H1 (cell line): ENCODE results near the gene BNIP1.

Experiments used
- BRCA1 ChIP-seq: IDR thresholded peaks from 2 replicates; pipeline ENCODE4 v1.6.1; 2012; ENCODE audit warnings: low read depth, low read length, improper control_type of control experiment
- CREB1 ChIP-seq: IDR thresholded peaks from 2 replicates; pipeline ENCODE4 v1.6.1; 2012; ENCODE audit warnings: inconsistent platforms
- EP300 ChIP-seq, 2 experiments: IDR thresholded peaks; 1 replicate in 1 of 2; 2 replicates in 1 of 2; pipeline ENCODE4 v1.6.1; 2011 to 2012; ENCODE audit warnings: low read depth in 2 of 2, low read length in 2 of 2, mild to moderate bottlenecking in 2 of 2, borderline replicate concordance in 1 of 2, inconsistent platforms in 1 of 2, moderate library complexity in 1 of 2
- KDM1A ChIP-seq: fragments of 200-600, 300-600 bp; sonication (generic); IDR thresholded peaks from 2 replicates; pipeline ENCODE4 v1.7.1; 2016; ENCODE audit warnings: mild to moderate bottlenecking, low read length, borderline replicate concordance
- POLR2A ChIP-seq, 2 experiments: IDR thresholded peaks; 1 replicate in 1 of 2; 2 replicates in 1 of 2; pipeline ENCODE4 v1.6.1; 2011; ENCODE audit warnings: low read depth in 2 of 2, low read length in 2 of 2, mild to moderate bottlenecking in 2 of 2; ENCODE audit errors: control extremely low read depth in 1 of 2
- POLR2AphosphoS5 ChIP-seq: IDR thresholded peaks from 2 replicates; pipeline ENCODE4 v1.6.1; 2011; ENCODE audit warnings: low read depth, low read length
- RAD21 ChIP-seq, 2 experiments: IDR thresholded peaks in 1 of 2; conservative IDR thresholded peaks in 1 of 2; 2 replicates each; pipeline ENCODE4 v1.6.1; 2011; ENCODE audit warnings: low read depth in 2 of 2, low read length in 2 of 2, improper control_type of control experiment in 1 of 2, inconsistent platforms in 1 of 2, mild to moderate bottlenecking in 1 of 2, moderate library complexity in 1 of 2
- SUZ12 ChIP-seq: fragments of 200-600 bp; sonication (generic); IDR thresholded peaks from 2 replicates; pipeline ENCODE4 v1.6.1; 2012; ENCODE audit warnings: mild to moderate bottlenecking, inconsistent platforms, low read length, moderate library complexity, mixed read lengths
- TEAD4 ChIP-seq: IDR thresholded peaks from 2 replicates; pipeline ENCODE4 v1.6.1; 2012; ENCODE audit warnings: low read depth, low read length, inconsistent platforms, mixed read lengths
- YY1 ChIP-seq: IDR thresholded peaks from 2 replicates; pipeline ENCODE4 v1.6.1; 2011; ENCODE audit warnings: low read depth, mild to moderate bottlenecking, low read length
- TF ChIP-seq, protein P1 (sequence below), 3 experiments: IDR thresholded peaks; 1 replicate in 2 of 3; 2 replicates in 1 of 3; pipeline versions ENCODE4 v1.5.1 to v1.6.1; 2011; ENCODE audit warnings: low read length in 3 of 3, mild to moderate bottlenecking in 3 of 3, inconsistent platforms in 2 of 3, low read depth in 1 of 3, moderate library complexity in 1 of 3; ENCODE audit not compliant: insufficient read depth in 1 of 3; ENCODE audit errors: control extremely low read depth in 1 of 3
- TF ChIP-seq, protein P2 (sequence below): IDR thresholded peaks from 2 replicates; pipeline ENCODE4 v1.6.1; 2011; ENCODE audit warnings: low read length, improper control_type of control experiment

DNA sequence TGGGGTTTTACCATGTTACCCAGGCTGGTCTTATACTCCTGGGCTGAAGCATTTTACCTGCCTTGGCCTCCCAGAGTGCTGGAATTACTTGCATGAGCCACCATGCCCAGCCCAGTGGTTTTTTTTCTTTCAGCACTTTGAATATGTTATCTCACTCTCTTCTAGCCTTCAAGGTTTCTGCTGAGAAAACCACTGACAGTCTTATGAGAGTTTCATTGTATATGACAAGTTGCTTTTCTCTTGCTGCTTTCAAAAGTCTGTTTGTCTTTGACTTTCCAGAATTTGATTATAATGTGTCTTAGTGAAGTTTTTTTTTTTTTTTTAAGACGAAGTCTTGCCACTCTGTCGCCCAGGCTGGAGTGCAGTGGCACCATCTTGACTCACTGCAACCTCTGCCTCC, 43.1 kb upstream of the BNIP1 start:
- no peak for TF ChIP-seq TEAD4
- TF ChIP-seq, protein P1, sequence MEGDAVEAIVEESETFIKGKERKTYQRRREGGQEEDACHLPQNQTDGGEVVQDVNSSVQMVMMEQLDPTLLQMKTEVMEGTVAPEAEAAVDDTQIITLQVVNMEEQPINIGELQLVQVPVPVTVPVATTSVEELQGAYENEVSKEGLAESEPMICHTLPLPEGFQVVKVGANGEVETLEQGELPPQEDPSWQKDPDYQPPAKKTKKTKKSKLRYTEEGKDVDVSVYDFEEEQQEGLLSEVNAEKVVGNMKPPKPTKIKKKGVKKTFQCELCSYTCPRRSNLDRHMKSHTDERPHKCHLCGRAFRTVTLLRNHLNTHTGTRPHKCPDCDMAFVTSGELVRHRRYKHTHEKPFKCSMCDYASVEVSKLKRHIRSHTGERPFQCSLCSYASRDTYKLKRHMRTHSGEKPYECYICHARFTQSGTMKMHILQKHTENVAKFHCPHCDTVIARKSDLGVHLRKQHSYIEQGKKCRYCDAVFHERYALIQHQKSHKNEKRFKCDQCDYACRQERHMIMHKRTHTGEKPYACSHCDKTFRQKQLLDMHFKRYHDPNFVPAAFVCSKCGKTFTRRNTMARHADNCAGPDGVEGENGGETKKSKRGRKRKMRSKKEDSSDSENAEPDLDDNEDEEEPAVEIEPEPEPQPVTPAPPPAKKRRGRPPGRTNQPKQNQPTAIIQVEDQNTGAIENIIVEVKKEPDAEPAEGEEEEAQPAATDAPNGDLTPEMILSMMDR (IDR thresholded peaks at IDR 0.05; ENCODE audit: control extremely low read depth in 1 of 3, insufficient read depth in 1 of 3, low read depth in 1 of 3, low read length in 3 of 3): no peak
- no peak for TF ChIP-seq SUZ12
- no peak for TF ChIP-seq RAD21 (IDR thresholded peaks at IDR 0.05 in 1 of 2, conservative IDR thresholded peaks at IDR 0.05 in 1 of 2; ENCODE audit: low read depth in 2 of 2, low read length in 2 of 2)
- no peak for TF ChIP-seq POLR2AphosphoS5
- no peak for TF ChIP-seq YY1
- no peak for TF ChIP-seq BRCA1
- no peak for TF ChIP-seq CREB1
- TF ChIP-seq POLR2A (IDR thresholded peaks at IDR 0.05; ENCODE audit: control extremely low read depth in 1 of 2, low read depth in 2 of 2, low read length in 2 of 2): no peak
- TF ChIP-seq EP300 (IDR thresholded peaks at IDR 0.05; ENCODE audit: borderline replicate concordance in 1 of 2, low read depth in 2 of 2, low read length in 2 of 2): no peak
- no peak for TF ChIP-seq KDM1A
- TF ChIP-seq, protein P2, sequence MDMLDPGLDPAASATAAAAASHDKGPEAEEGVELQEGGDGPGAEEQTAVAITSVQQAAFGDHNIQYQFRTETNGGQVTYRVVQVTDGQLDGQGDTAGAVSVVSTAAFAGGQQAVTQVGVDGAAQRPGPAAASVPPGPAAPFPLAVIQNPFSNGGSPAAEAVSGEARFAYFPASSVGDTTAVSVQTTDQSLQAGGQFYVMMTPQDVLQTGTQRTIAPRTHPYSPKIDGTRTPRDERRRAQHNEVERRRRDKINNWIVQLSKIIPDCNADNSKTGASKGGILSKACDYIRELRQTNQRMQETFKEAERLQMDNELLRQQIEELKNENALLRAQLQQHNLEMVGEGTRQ: no peak
